ENCODE results near the gene C5orf63. TPM values are rescaled to one million over a fixed set of nuclear protein-coding genes. Genes with fewer than 3 reads are reported as not detected.
"Not testable (repeated sequence)": the region's sequence is repeated elsewhere in the genome, so short reads cannot be mapped to it uniquely, and the experiment has no call there.

Gene C5orf63
- total and polyA plus RNA-seq, 2 donors (not counting 1 experiment from before 2014, with no cell fraction given) = 10.3 to 20.0 TPM

- ATAC-seq (ENCODE audit: low read depth) (no peak), DNase-seq (no peak)
- Histone ChIP-seq H4K20me1 (ENCODE audit: control insufficient read depth, insufficient read depth, low read length, poor library complexity, severe bottlenecking) (peaks cover 14% of the 10 kb centered on the region), H3K4me1 (ENCODE audit: control insufficient read depth in 2 of 2, insufficient read depth in 2 of 2, low read length in 2 of 2) (peaks cover 20 to 35% of the 10 kb centered on the region in 2 donors), H3K27ac (ENCODE audit: low read length in 2 of 2) (no peak overlapping the region), H3K27me3 (replicated peaks in 1 of 4; ENCODE audit: control extremely low read depth in 1 of 4, control insufficient read depth in 3 of 4, insufficient read depth in 4 of 4, low read length in 3 of 4) (no peaks in the 10 kb centered on the region), H2AFZ (ENCODE audit: insufficient read depth, low read depth, low read length, poor library complexity, severe bottlenecking) (no peak overlapping the region), H3K4me2 (replicated peaks; ENCODE audit: low read depth, low read length, poor library complexity, severe bottlenecking) (no peak overlapping the region), H3K9me3 (ENCODE audit: control extremely low read depth in 1 of 3, control insufficient read depth in 2 of 3, insufficient read depth in 1 of 3, low read length in 2 of 3) (no peaks in the 10 kb centered on the region), H3K36me3 (replicated peaks in 1 of 2; ENCODE audit: control extremely low read depth in 1 of 2, control insufficient read depth in 1 of 2, extremely low read depth in 1 of 2, insufficient read depth in 2 of 2, low read length in 1 of 2) (no peaks in the 10 kb centered on the region), H3K9ac (ENCODE audit: low read length) (no peak overlapping the region), H3K4me3 (ENCODE audit: control extremely low read depth in 1 of 5, extremely low read depth in 1 of 5, insufficient read depth in 1 of 5, low read depth in 2 of 5, low read length in 4 of 5) (no peak overlapping the region), H3K79me2 (ENCODE audit: control insufficient read depth, insufficient read depth, low read length) (peaks cover 82% of the 10 kb centered on the region)
- Mint-ChIP-seq H3K4me3 (no peak overlapping the region), H3K27me3 (no peaks in the 10 kb centered on the region), H3K9me3 (ENCODE audit: insufficient read depth) (no peaks in the 10 kb centered on the region), H3K27ac (no peak overlapping the region), H3K4me1 (peaks cover 60% of the 10 kb centered on the region)
- TF ChIP-seq EZH2 (IDR thresholded peaks at IDR 0.05; ENCODE audit: borderline replicate concordance, insufficient read depth, low read depth, low read length, poor library complexity, severe bottlenecking) = no peak
- CTCF ChIA-PET = interaction anchor here (1.3 kb wide), 1 partner anchor 13 kb away, joined by 3 read pairs; no protein-coding TSS in a partner anchor
- WGBS (ENCODE audit: insufficient coverage) = no CpG with 5 or more reads among the region's 3 CpGs
- intact Hi-C loops (cut with micrococcal nuclease) = no loop called here
- POLR2A ChIA-PET = no interaction called here
These were observed 50.5 kb downstream of the C5orf63 start for GRCh38 chr5:127022846-127023245.

- no peak for TF ChIP-seq EZH2 (IDR thresholded peaks at IDR 0.05; ENCODE audit: borderline replicate concordance, insufficient read depth, low read depth, low read length, poor library complexity, severe bottlenecking)
- TF ChIP-seq, protein P1, sequence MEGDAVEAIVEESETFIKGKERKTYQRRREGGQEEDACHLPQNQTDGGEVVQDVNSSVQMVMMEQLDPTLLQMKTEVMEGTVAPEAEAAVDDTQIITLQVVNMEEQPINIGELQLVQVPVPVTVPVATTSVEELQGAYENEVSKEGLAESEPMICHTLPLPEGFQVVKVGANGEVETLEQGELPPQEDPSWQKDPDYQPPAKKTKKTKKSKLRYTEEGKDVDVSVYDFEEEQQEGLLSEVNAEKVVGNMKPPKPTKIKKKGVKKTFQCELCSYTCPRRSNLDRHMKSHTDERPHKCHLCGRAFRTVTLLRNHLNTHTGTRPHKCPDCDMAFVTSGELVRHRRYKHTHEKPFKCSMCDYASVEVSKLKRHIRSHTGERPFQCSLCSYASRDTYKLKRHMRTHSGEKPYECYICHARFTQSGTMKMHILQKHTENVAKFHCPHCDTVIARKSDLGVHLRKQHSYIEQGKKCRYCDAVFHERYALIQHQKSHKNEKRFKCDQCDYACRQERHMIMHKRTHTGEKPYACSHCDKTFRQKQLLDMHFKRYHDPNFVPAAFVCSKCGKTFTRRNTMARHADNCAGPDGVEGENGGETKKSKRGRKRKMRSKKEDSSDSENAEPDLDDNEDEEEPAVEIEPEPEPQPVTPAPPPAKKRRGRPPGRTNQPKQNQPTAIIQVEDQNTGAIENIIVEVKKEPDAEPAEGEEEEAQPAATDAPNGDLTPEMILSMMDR (IDR thresholded peaks at IDR 0.05) = no peak
- WGBS (ENCODE audit: insufficient coverage) = 40% methylated on average over 1 of the region's 1 CpG
These were observed 53.4 kb downstream of the C5orf63 start for GRCh38 chr5:127019928-127020327.

GRCh38 chr5:127016722-127017121 is 56.6 kb downstream of the C5orf63 start:
- H3K4me1 Mint-ChIP-seq = peaks cover 56% of the 10 kb centered on the region
- H3K9ac ChIP-seq (ENCODE audit: low read length); H3K27me3 ChIP-seq (replicated peaks in 1 of 4; ENCODE audit: control extremely low read depth in 1 of 4, control insufficient read depth in 3 of 4, insufficient read depth in 4 of 4, low read length in 3 of 4); intact Hi-C loops (cut with micrococcal nuclease); POLR2A ChIA-PET; CTCF ChIA-PET; H3K9me3 Mint-ChIP-seq (ENCODE audit: insufficient read depth); H3K27me3 Mint-ChIP-seq; H3K4me3 Mint-ChIP-seq; H3K4me2 ChIP-seq (replicated peaks; ENCODE audit: low read depth, low read length, poor library complexity, severe bottlenecking); DNase-seq; H3K9me3 ChIP-seq (ENCODE audit: control extremely low read depth in 1 of 3, control insufficient read depth in 2 of 3, insufficient read depth in 1 of 3, low read length in 2 of 3); H3K27ac Mint-ChIP-seq; H4K20me1 ChIP-seq (ENCODE audit: control insufficient read depth, insufficient read depth, low read length, poor library complexity, severe bottlenecking); ATAC-seq (ENCODE audit: low read depth); H3K4me3 ChIP-seq (ENCODE audit: control extremely low read depth in 1 of 5, extremely low read depth in 1 of 5, insufficient read depth in 1 of 5, low read depth in 2 of 5, low read length in 4 of 5); H3K36me3 ChIP-seq (replicated peaks in 1 of 2; ENCODE audit: control extremely low read depth in 1 of 2, control insufficient read depth in 1 of 2, extremely low read depth in 1 of 2, insufficient read depth in 2 of 2, low read length in 1 of 2); H3K27ac ChIP-seq (ENCODE audit: low read length in 2 of 2); H2AFZ ChIP-seq (ENCODE audit: insufficient read depth, low read depth, low read length, poor library complexity, severe bottlenecking): not testable (repeated sequence)
- no CpG with 5 or more reads among the region's 4 CpGs for WGBS (ENCODE audit: insufficient coverage)
- Histone ChIP-seq H3K79me2 (ENCODE audit: control insufficient read depth, insufficient read depth, low read length) (peaks cover 87% of the 10 kb centered on the region), H3K4me1 (ENCODE audit: control insufficient read depth in 2 of 2, insufficient read depth in 2 of 2, low read length in 2 of 2) (peaks cover 34 to 54% of the 10 kb centered on the region in 2 donors)

More at GRCh38 chr5:127019928-127020327, 53.4 kb downstream of the C5orf63 start:
- Histone ChIP-seq H2AFZ (ENCODE audit: insufficient read depth, low read depth, low read length, poor library complexity, severe bottlenecking) (no peak overlapping the region), H3K27me3 (replicated peaks in 1 of 4; ENCODE audit: control extremely low read depth in 1 of 4, control insufficient read depth in 3 of 4, insufficient read depth in 4 of 4, low read length in 3 of 4) (no peaks in the 10 kb centered on the region), H3K4me1 (ENCODE audit: control insufficient read depth in 2 of 2, insufficient read depth in 2 of 2, low read length in 2 of 2) (peaks cover 18 to 23% of the 10 kb centered on the region in 2 donors), H3K9me3 (ENCODE audit: control extremely low read depth in 1 of 3, control insufficient read depth in 2 of 3, insufficient read depth in 1 of 3, low read length in 2 of 3) (no peaks in the 10 kb centered on the region), H3K36me3 (replicated peaks in 1 of 2; ENCODE audit: control extremely low read depth in 1 of 2, control insufficient read depth in 1 of 2, extremely low read depth in 1 of 2, insufficient read depth in 2 of 2, low read length in 1 of 2) (no peaks in the 10 kb centered on the region), H3K4me3 (ENCODE audit: control extremely low read depth in 1 of 5, extremely low read depth in 1 of 5, insufficient read depth in 1 of 5, low read depth in 2 of 5, low read length in 4 of 5) (no peak overlapping the region), H3K9ac (ENCODE audit: low read length) (no peak overlapping the region), H3K4me2 (replicated peaks; ENCODE audit: low read depth, low read length, poor library complexity, severe bottlenecking) (peak overlapping the region; percentile 0), H4K20me1 (ENCODE audit: control insufficient read depth, insufficient read depth, low read length, poor library complexity, severe bottlenecking) (peaks cover 14% of the 10 kb centered on the region), H3K79me2 (ENCODE audit: control insufficient read depth, insufficient read depth, low read length) (peaks cover 80% of the 10 kb centered on the region), H3K27ac (ENCODE audit: low read length in 2 of 2) (peak overlapping the region in 1 of 2 donors; percentile 47)
- peaks cover 44% of the 10 kb centered on the region for H3K4me1 Mint-ChIP-seq
- no peaks in the 10 kb centered on the region for H3K27me3 Mint-ChIP-seq
- POLR2A ChIA-PET = no interaction called here
- DNase-seq = no peak
- no peaks in the 10 kb centered on the region for H3K9me3 Mint-ChIP-seq (ENCODE audit: insufficient read depth)
- no peak overlapping the region for H3K27ac Mint-ChIP-seq
- CTCF ChIA-PET = interaction anchor here (1.0 to 1.5 kb wide), 2 partner anchors 8 to 77 kb away, joined by 3 to 7 read pairs; no protein-coding TSS in a partner anchor
- no peak for ATAC-seq (ENCODE audit: low read depth)
- intact Hi-C loops (cut with micrococcal nuclease) = no loop called here
- H3K4me3 Mint-ChIP-seq = no peak overlapping the region
